GM23338 (cell line): ENCODE measurements around the gene APOL2. TPM values are rescaled to one million over a fixed set of nuclear protein-coding genes. Genes with fewer than 3 reads are reported as not detected.

ENCODE experiments used
- ATAC-seq: fragments of 200-7000 bp; cut with Tn5 transposase; 3 replicates; pipeline ENCODE4 v1.9.1; 2020
- DNase-seq: peaks from one replicate; pipeline ENCODE4 v3.0.0-alpha.2; 2015; ENCODE audit warnings: low spot score
- H2AFZ ChIP-seq: fragments of 200-600 bp; sonication (generic); 2 replicates; pipeline ENCODE4 v1.8.0; 2016; ENCODE audit warnings: antibody characterized with exemption, mild to moderate bottlenecking, moderate library complexity
- H3F3A ChIP-seq: fragments of 200-600 bp; sonication (generic); replicated peaks from 2 replicates; pipeline ENCODE4 v1.8.0; 2017; ENCODE audit warnings: antibody characterized with exemption, mixed run types, low read depth
- H3K27ac ChIP-seq: fragments of 200-600 bp; sonication (generic); 2 replicates; pipeline ENCODE4 v1.6.1; 2016; ENCODE audit warnings: low read depth
- H3K27me3 ChIP-seq: fragments of 200-600 bp; sonication (generic); 2 replicates; pipeline ENCODE4 v1.8.0; 2016; ENCODE audit warnings: mild to moderate bottlenecking, mixed run types, moderate library complexity; ENCODE audit not compliant: insufficient read depth
- H3K36me3 ChIP-seq: fragments of 200-600 bp; sonication (generic); 2 replicates; pipeline ENCODE4 v1.8.0; 2016; ENCODE audit warnings: mild to moderate bottlenecking; ENCODE audit not compliant: insufficient read depth
- H3K4me1 ChIP-seq: fragments of 200-600 bp; sonication (generic); 2 replicates; pipeline ENCODE4 v1.8.0; 2016; ENCODE audit warnings: mild to moderate bottlenecking, moderate library complexity; ENCODE audit not compliant: insufficient read depth
- H3K4me2 ChIP-seq: fragments of 200-600 bp; sonication (generic); 2 replicates; pipeline ENCODE4 v1.7.1; 2017; ENCODE audit warnings: mixed run types
- H3K4me3 ChIP-seq: fragments of 200-600 bp; sonication (generic); 2 replicates; pipeline ENCODE4 v1.6.1; 2016; ENCODE audit warnings: mixed run types
- H3K79me2 ChIP-seq: fragments of 200-600 bp; sonication (generic); replicated peaks from 2 replicates; pipeline ENCODE4 v1.8.0; 2017; ENCODE audit warnings: mild to moderate bottlenecking; ENCODE audit not compliant: insufficient read depth
- H3K9me2 ChIP-seq: fragments of 200-600 bp; sonication (generic); 2 replicates; pipeline ENCODE4 v1.8.0; 2017; ENCODE audit not compliant: insufficient read depth
- H4K20me1 ChIP-seq: fragments of 200-600 bp; sonication (generic); replicated peaks from 2 replicates; pipeline ENCODE4 v1.8.0; 2017; ENCODE audit warnings: mild to moderate bottlenecking; ENCODE audit not compliant: insufficient read depth
- H3K27ac Mint-ChIP-seq: 2 replicates; pipeline ENCODE4 v1.8.0; 2020; ENCODE audit warnings: inconsistent platforms, mild to moderate bottlenecking, moderate library complexity, mixed read lengths
- H3K27me3 Mint-ChIP-seq: 3 replicates; pipeline ENCODE4 v1.8.0; 2022; ENCODE audit warnings: low read depth, mild to moderate bottlenecking, moderate library complexity, mixed read lengths, inconsistent platforms; ENCODE audit not compliant: insufficient read depth, poor library complexity
- H3K36me3 Mint-ChIP-seq: 3 replicates; pipeline ENCODE4 v1.8.0; 2021; ENCODE audit warnings: low read depth, mild to moderate bottlenecking, inconsistent platforms, moderate library complexity, mixed read lengths
- H3K4me1 Mint-ChIP-seq: 3 replicates; pipeline ENCODE4 v1.8.0; 2020; ENCODE audit warnings: mild to moderate bottlenecking, inconsistent platforms, mixed read lengths
- H3K4me3 Mint-ChIP-seq: 3 replicates; pipeline ENCODE4 v1.8.0; 2021; ENCODE audit warnings: moderate library complexity, mild to moderate bottlenecking, inconsistent platforms, mixed read lengths
- H3K9me3 Mint-ChIP-seq: 3 replicates; pipeline ENCODE4 v1.8.0; 2020; ENCODE audit warnings: moderate library complexity, mild to moderate bottlenecking, inconsistent platforms, mixed read lengths
- EZH2 ChIP-seq: fragments of 200-600 bp; sonication (generic); IDR thresholded peaks from one replicate; pipeline ENCODE4 v1.8.0; 2017; ENCODE audit warnings: antibody characterized with exemption, mild to moderate bottlenecking, low read depth; ENCODE audit not compliant: unreplicated experiment
- EZH2phosphoT487 ChIP-seq: fragments of 200-600 bp; sonication (generic); IDR thresholded peaks from one replicate; pipeline ENCODE4 v1.8.1; 2018; ENCODE audit warnings: antibody characterized with exemption; ENCODE audit not compliant: unreplicated experiment
- JUNB ChIP-seq: IDR thresholded peaks from one replicate; pipeline ENCODE4 v1.6.1; 2016; ENCODE audit warnings: antibody characterized with exemption; ENCODE audit not compliant: unreplicated experiment
- NANOG ChIP-seq: IDR thresholded peaks from 2 replicates; pipeline ENCODE4 v1.6.1; 2016; ENCODE audit warnings: antibody characterized with exemption, borderline replicate concordance
- STAT1 ChIP-seq: IDR thresholded peaks from one replicate; pipeline ENCODE4 v1.6.1; 2016; ENCODE audit warnings: antibody characterized with exemption; ENCODE audit not compliant: unreplicated experiment
- ZNF114 ChIP-seq: fragments of 250-450 bp; sonication (Bioruptor Pico); IDR thresholded peaks from 2 replicates; pipeline ENCODE4 v1.5.0; 2020; ENCODE audit warnings: mild to moderate bottlenecking, moderate library complexity
- ZNF331 ChIP-seq: fragments of 250-450 bp; sonication (Bioruptor Pico); IDR thresholded peaks from 2 replicates; pipeline ENCODE4 v1.5.0; 2020; ENCODE audit warnings: low read depth, mild to moderate bottlenecking, moderate library complexity
- polyA plus RNA-seq: library from polyadenylated mRNA; unstranded; fragments of >200 nt; fragmentation: Nextera tagmentation; extraction: Ambion mirVana; gene quantifications from 2 replicates; pipeline ENCODE4 v1.2.1, GENCODE V29; 2016
- total RNA-seq: library from RNA; depleted of rRNA; stranded (reverse); fragments of >200 nt; shearing (Covaris generic); gene quantifications from 2 replicates; pipeline ENCODE4 v1.2.3, GENCODE V29; 2014
- TF ChIP-seq, protein P1 (sequence below), 2 experiments: fragments of 200-600 bp in 1 of 2; sonication (generic) in 1 of 2; conservative IDR thresholded peaks; 2 replicates each; pipeline versions ENCODE4 v1.5.1 to v1.6.1; 2016 to 2017; ENCODE audit warnings: antibody characterized with exemption in 2 of 2, low read depth in 2 of 2, mild to moderate bottlenecking in 2 of 2, moderate library complexity in 1 of 2
- TF ChIP-seq, protein P2 (sequence below): IDR thresholded peaks from 2 replicates; pipeline ENCODE4 v1.6.1; 2016; ENCODE audit warnings: antibody characterized with exemption
- TF ChIP-seq, protein P3 (sequence below): IDR thresholded peaks from one replicate; pipeline ENCODE4 v1.6.1; 2018; ENCODE audit warnings: antibody characterized with exemption; ENCODE audit not compliant: unreplicated experiment

APOL2 gene
- total and polyA plus RNA-seq, 2 experiments from 2014 or later = 5.5 to 10.4 TPM

DNA sequence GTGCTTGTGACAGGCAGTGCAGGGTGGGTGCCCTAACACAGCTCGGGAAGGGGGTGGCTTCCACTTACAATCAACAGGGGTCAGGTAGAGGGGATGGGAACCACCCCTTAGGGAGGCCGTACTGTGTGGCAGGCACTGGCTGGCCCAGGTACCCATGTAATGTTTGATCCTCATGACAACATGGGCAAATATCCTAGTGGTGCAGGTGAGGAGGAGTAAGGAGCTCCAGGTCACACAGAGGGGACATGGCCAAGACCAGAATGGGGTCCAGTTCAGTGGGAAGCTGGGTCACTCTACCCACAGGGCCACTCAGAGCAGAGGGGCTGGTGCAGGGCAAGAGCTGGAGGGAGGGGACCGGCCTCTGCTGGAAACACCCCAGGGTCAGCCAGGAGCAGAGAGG, 40.8 kb downstream of the APOL2 start:
- Histone ChIP-seq H3K4me2 (no peak overlapping the region), H3K27me3 (no peaks in the 10 kb centered on the region), H3K4me3 (no peak overlapping the region)

DNA sequence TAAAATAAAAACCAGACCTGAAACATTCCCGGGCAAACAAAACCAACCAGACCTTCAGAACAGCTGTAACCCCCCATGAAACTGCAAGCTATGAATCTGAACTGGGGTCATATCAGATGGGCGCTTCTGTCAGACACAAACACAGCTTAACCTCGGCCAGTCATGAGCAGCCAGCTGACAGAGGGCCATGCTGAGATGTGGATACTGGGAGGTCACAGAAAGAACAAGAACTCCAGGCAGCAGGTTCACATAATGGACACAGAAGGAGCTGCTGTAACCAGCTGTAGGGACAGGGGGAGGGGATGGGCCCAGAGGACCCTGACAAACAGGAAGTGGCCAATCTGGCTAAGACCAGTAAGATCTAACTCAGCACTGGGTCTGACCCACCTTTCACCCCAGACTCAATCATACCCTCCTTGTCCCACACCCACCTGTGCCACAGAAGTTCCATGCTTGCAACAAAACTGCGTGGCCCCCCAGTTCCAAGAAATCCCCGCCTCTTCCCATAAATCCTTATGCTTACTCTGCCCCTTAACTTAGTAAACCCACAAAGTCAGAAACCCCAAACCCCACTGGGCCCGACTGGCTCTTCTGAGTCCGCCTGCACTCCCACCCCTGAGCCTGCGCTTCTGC, 41.7 kb downstream of the APOL2 start:
- Histone ChIP-seq H4K20me1 (no peaks in the 10 kb centered on the region), H3K4me1 (peaks cover 17% of the 10 kb centered on the region), H3K9me2 (no peaks in the 10 kb centered on the region), H3K4me3 (peak overlapping the region; percentile 30; the same call in 1 of the 2 replicates), H3K36me3 (no peaks in the 10 kb centered on the region), H3K27ac (no peak overlapping the region), H3K27me3 (no peaks in the 10 kb centered on the region), H3F3A (no peaks in the 10 kb centered on the region), H3K79me2 (no peaks in the 10 kb centered on the region), H3K4me2 (peak overlapping the region; percentile 79), H2AFZ (peak overlapping the region; percentile 92)
- Mint-ChIP-seq H3K27ac (peak overlapping the region; percentile 74), H3K4me3 (peak overlapping the region; percentile 23; the same call in 1 of the 3 replicates), H3K9me3 (no peaks in the 10 kb centered on the region), H3K27me3 (peaks cover 18% of the 10 kb centered on the region), H3K36me3 (no peaks in the 10 kb centered on the region; the same call in 2 of the 3 replicates), H3K4me1 (peaks cover 49% of the 10 kb centered on the region)
- DNase-seq = peak; percentile 42
- ATAC-seq = peak; percentile 15
- TF ChIP-seq EZH2 (no peak), STAT1 (no peak), ZNF114 (CRISPR knock-in tag) (no peak), NANOG (no peak), JUNB (no peak), ZNF331 (no peak)
- TF ChIP-seq, protein P1, sequence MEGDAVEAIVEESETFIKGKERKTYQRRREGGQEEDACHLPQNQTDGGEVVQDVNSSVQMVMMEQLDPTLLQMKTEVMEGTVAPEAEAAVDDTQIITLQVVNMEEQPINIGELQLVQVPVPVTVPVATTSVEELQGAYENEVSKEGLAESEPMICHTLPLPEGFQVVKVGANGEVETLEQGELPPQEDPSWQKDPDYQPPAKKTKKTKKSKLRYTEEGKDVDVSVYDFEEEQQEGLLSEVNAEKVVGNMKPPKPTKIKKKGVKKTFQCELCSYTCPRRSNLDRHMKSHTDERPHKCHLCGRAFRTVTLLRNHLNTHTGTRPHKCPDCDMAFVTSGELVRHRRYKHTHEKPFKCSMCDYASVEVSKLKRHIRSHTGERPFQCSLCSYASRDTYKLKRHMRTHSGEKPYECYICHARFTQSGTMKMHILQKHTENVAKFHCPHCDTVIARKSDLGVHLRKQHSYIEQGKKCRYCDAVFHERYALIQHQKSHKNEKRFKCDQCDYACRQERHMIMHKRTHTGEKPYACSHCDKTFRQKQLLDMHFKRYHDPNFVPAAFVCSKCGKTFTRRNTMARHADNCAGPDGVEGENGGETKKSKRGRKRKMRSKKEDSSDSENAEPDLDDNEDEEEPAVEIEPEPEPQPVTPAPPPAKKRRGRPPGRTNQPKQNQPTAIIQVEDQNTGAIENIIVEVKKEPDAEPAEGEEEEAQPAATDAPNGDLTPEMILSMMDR (conservative IDR thresholded peaks at IDR 0.05; ENCODE audit: low read depth in 2 of 2) = no peak
- TF ChIP-seq, protein P2, sequence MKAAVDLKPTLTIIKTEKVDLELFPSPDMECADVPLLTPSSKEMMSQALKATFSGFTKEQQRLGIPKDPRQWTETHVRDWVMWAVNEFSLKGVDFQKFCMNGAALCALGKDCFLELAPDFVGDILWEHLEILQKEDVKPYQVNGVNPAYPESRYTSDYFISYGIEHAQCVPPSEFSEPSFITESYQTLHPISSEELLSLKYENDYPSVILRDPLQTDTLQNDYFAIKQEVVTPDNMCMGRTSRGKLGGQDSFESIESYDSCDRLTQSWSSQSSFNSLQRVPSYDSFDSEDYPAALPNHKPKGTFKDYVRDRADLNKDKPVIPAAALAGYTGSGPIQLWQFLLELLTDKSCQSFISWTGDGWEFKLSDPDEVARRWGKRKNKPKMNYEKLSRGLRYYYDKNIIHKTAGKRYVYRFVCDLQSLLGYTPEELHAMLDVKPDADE = no peak
- TF ChIP-seq, protein P3, sequence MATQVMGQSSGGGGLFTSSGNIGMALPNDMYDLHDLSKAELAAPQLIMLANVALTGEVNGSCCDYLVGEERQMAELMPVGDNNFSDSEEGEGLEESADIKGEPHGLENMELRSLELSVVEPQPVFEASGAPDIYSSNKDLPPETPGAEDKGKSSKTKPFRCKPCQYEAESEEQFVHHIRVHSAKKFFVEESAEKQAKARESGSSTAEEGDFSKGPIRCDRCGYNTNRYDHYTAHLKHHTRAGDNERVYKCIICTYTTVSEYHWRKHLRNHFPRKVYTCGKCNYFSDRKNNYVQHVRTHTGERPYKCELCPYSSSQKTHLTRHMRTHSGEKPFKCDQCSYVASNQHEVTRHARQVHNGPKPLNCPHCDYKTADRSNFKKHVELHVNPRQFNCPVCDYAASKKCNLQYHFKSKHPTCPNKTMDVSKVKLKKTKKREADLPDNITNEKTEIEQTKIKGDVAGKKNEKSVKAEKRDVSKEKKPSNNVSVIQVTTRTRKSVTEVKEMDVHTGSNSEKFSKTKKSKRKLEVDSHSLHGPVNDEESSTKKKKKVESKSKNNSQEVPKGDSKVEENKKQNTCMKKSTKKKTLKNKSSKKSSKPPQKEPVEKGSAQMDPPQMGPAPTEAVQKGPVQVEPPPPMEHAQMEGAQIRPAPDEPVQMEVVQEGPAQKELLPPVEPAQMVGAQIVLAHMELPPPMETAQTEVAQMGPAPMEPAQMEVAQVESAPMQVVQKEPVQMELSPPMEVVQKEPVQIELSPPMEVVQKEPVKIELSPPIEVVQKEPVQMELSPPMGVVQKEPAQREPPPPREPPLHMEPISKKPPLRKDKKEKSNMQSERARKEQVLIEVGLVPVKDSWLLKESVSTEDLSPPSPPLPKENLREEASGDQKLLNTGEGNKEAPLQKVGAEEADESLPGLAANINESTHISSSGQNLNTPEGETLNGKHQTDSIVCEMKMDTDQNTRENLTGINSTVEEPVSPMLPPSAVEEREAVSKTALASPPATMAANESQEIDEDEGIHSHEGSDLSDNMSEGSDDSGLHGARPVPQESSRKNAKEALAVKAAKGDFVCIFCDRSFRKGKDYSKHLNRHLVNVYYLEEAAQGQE = no peak

More for the DNA sequence above, 40.8 kb downstream of the APOL2 start:
- Histone ChIP-seq H3K27ac (no peak overlapping the region), H3K79me2 (no peaks in the 10 kb centered on the region), H3F3A (no peaks in the 10 kb centered on the region), H3K4me1 (peaks cover 17% of the 10 kb centered on the region), H3K36me3 (no peaks in the 10 kb centered on the region), H2AFZ (no peak overlapping the region), H4K20me1 (no peaks in the 10 kb centered on the region), H3K9me2 (no peaks in the 10 kb centered on the region)
- no peak overlapping the region for H3K27ac Mint-ChIP-seq
- no peaks in the 10 kb centered on the region; the same call in 2 of the 3 replicates for H3K36me3 Mint-ChIP-seq
- H3K27me3 Mint-ChIP-seq = peaks cover 17% of the 10 kb centered on the region
- ATAC-seq (no peak), DNase-seq (no peak)
- TF ChIP-seq, protein P1 (conservative IDR thresholded peaks at IDR 0.05; ENCODE audit: low read depth in 2 of 2) = no peak
- no peak for TF ChIP-seq NANOG
- TF ChIP-seq EZH2phosphoT487 = no peak
- H3K9me3 Mint-ChIP-seq = no peaks in the 10 kb centered on the region
- peaks cover 49% of the 10 kb centered on the region for H3K4me1 Mint-ChIP-seq
- no peak overlapping the region; the same call in 2 of the 3 replicates for H3K4me3 Mint-ChIP-seq
